Activated T-cell treated with anti-CD3 and anti-CD28 coated beads, Interleukin-2, amount 50 U/mL, for 4 hours (primary cell): Measurements from ENCODE around the gene EVI5. TPM values are rescaled to one million over a fixed set of nuclear protein-coding genes. Genes with fewer than 3 reads are reported as not detected.

ENCODE experiments used
- ATAC-seq, 2 donors: fragments of 200-7000 bp; cut with Tn5 transposase; one replicate each; pipeline ENCODE4 v1.10.0; 2021
- DNase-seq: peaks from one replicate; pipeline ENCODE4 v3.0.0-alpha.2; 2020
- H3K27me3 Mint-ChIP-seq: one replicate; pipeline ENCODE4 v1.8.0; 2021; ENCODE audit warnings: low read depth, mixed read lengths
- H3K36me3 Mint-ChIP-seq: one replicate; pipeline ENCODE4 v1.8.0; 2022; ENCODE audit warnings: mixed read lengths; ENCODE audit not compliant: insufficient read depth
- H3K4me1 Mint-ChIP-seq: one replicate; pipeline ENCODE4 v1.8.0; 2021; ENCODE audit warnings: low read depth, mixed read lengths
- H3K4me3 Mint-ChIP-seq: one replicate; pipeline ENCODE4 v1.8.0; 2021; ENCODE audit warnings: mild to moderate bottlenecking, moderate library complexity, mixed read lengths
- H3K9me3 Mint-ChIP-seq: one replicate; pipeline ENCODE4 v1.8.0; 2021; ENCODE audit warnings: mixed read lengths
- total RNA-seq, 3 donors: library from RNA; stranded (reverse); gene quantifications; one replicate each; pipeline ENCODE4 v1.2.1, GENCODE V29; 2021

The EVI5 gene
- total RNA-seq, 3 donors from 2014 or later: 28.7 to 32.9 (median 29.8) TPM

DNA sequence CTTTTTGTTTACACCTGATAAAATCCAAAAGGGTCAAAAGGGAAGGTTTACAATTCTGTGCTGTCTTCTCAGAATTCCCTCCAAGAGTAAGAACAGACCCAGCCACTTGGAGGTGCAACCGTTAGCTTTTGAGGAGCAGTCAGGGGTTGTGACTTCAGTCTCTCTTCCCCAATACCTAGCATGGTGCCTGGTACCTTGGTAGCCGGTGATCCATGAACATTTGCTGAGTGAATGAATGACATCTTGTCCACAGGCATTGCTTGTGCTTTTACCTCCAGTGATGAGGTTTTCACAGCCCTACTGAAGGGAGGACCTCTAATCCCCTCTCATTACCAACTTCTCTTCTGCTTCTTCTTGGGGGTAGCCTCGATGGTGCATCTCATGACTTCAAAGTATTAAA lies 309.9 kb downstream of the EVI5 start:
- Mint-ChIP-seq H3K4me1 (peaks cover 80% of the 10 kb centered on the region), H3K27me3 (no peaks in the 10 kb centered on the region), H3K9me3 (no peaks in the 10 kb centered on the region), H3K4me3 (peak overlapping the region; percentile 24), H3K36me3 (peaks cover 69% of the 10 kb centered on the region)
- DNase-seq (no peak), ATAC-seq (no peak)

DNA sequence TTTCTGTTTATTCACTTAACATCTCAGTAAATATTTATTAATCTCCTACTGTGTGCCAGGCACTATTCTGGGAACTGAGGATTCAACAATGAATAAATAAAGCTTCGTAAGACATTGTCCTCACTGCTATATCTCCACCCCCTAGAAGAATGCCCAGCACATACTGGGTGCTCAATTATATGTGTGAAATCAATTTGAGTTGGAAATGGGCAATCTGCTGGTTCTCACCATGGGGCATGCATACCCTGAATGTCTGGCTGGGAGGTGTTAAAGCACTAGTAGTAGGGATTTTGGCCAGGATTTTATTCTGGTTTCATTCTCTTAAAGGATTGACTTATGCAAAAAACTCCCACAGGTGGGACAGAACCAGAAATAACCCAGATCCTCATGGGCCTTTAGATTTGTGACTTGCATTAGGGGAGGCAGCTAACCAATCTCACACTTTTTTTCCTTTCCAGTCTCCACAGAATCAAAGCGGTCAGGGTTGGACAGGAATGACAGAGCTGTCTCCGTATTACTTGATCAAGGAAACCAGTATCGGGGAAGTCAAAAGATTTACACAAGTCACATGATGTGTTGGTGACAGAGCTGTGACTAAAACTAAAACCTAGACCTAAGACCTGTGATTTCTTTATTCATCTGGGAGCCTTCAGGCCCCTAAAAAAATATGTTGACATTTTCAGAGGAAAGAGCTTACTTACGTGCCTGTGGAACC lies 311.0 kb downstream of the EVI5 start:
- H3K9me3 Mint-ChIP-seq: no peaks in the 10 kb centered on the region
- peaks cover 69% of the 10 kb centered on the region for H3K4me1 Mint-ChIP-seq
- ATAC-seq (peak; percentile 68 to 71), DNase-seq (no peak)
- H3K4me3 Mint-ChIP-seq: peak overlapping the region; percentile 24
- peaks cover 64% of the 10 kb centered on the region for H3K36me3 Mint-ChIP-seq
- no peaks in the 10 kb centered on the region for H3K27me3 Mint-ChIP-seq

GRCh38 chr1:92470216-92470615 lies 314.7 kb downstream of the EVI5 start:
- no peak overlapping the region for H3K4me3 Mint-ChIP-seq
- no peaks in the 10 kb centered on the region for H3K9me3 Mint-ChIP-seq
- no peak for DNase-seq
- no peak for ATAC-seq
- peaks cover 37% of the 10 kb centered on the region for H3K36me3 Mint-ChIP-seq
- no peaks in the 10 kb centered on the region for H3K27me3 Mint-ChIP-seq
- H3K4me1 Mint-ChIP-seq: peaks cover 48% of the 10 kb centered on the region

DNA sequence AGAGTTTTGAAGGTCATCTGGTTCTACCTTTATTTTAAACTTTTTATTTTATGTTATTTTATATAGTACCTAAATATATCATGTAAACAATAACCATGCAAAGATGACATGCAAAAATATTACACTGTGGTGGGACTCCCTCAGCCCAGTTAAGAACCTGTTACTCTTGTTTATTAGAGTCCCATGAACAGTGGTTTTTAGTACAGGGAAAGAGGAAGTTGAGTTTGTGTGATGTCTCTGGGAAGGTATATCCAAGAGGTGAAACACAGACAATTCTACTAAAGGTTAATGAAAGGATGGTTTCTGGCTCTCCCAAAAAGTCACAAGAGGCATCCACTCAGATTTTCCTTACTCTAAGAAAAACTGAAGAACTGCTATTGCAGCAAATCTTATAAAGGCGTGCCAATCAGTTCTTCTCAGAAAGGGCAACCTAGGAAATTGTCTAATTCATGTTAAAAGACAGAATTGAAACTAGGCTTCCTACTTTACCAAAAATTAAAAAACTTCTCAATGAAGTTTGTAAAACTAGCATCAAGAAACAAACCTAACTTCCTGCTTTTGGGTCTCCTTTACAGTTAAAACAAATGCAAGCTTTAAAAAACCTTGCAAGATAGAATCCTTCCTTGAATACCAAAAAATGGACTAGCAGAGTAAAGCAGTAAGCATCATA lies 318.1 kb downstream of the EVI5 start:
- H3K9me3 Mint-ChIP-seq: no peaks in the 10 kb centered on the region
- ATAC-seq (no peak), DNase-seq (no peak)
- H3K4me1 Mint-ChIP-seq: peaks cover 42% of the 10 kb centered on the region
- H3K27me3 Mint-ChIP-seq: no peaks in the 10 kb centered on the region
- H3K36me3 Mint-ChIP-seq: peaks cover 18% of the 10 kb centered on the region
- no peak overlapping the region for H3K4me3 Mint-ChIP-seq

- Mint-ChIP-seq H3K27me3 (no peaks in the 10 kb centered on the region), H3K9me3 (no peaks in the 10 kb centered on the region), H3K4me3 (no peak overlapping the region), H3K4me1 (peaks cover 42% of the 10 kb centered on the region), H3K36me3 (peaks cover 11% of the 10 kb centered on the region)
- peak; percentile 22 to 24 for ATAC-seq
- no peak for DNase-seq
Observed at GRCh38 chr1:92465256-92465647, 319.7 kb downstream of the EVI5 start.

GRCh38 chr1:92464588-92465255 lies 320.2 kb downstream of the EVI5 start:
- Mint-ChIP-seq H3K4me3 (no peak overlapping the region), H3K4me1 (peaks cover 45% of the 10 kb centered on the region), H3K27me3 (no peaks in the 10 kb centered on the region), H3K9me3 (no peaks in the 10 kb centered on the region), H3K36me3 (peaks cover 7% of the 10 kb centered on the region)
- peak; percentile 38 to 45 for ATAC-seq
- DNase-seq: no peak

DNA sequence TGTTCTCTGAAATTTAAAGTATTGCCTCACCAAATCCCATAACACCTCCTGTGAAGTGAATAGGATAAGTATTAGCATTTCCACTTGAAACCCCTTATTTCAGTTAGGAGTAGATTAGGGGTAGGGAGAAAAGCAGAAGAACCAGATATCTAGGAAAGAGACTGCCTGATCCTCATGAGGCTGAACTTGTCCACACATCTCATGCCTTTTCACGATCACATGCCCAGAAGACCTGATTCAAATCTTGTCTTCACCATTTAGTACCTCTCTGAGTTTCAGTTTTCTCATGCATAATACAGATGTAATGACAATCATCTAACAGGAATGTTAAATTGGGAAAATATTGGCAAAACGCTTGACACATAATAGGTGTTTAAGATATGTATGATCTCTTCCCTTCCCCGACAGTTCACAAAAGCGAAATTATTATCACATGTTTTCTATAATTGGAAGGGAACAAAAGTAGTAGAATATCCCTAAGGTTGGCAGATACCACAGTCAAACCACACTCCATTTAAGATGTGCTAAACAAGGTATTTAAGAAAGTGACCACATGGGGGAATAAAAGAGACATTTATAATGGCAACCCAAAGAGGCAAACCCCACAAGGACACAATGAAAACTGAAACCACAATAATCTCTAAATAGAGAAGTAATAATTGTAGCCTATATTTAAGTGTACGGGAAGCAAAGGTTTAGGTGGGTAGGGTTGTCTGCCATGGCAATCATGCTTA lies 323.4 kb downstream of the EVI5 start:
- ATAC-seq (no peak), DNase-seq (no peak)
- Mint-ChIP-seq H3K4me1 (peaks cover 44% of the 10 kb centered on the region), H3K36me3 (peaks cover 3% of the 10 kb centered on the region), H3K9me3 (no peaks in the 10 kb centered on the region), H3K4me3 (no peak overlapping the region), H3K27me3 (no peaks in the 10 kb centered on the region)

DNA sequence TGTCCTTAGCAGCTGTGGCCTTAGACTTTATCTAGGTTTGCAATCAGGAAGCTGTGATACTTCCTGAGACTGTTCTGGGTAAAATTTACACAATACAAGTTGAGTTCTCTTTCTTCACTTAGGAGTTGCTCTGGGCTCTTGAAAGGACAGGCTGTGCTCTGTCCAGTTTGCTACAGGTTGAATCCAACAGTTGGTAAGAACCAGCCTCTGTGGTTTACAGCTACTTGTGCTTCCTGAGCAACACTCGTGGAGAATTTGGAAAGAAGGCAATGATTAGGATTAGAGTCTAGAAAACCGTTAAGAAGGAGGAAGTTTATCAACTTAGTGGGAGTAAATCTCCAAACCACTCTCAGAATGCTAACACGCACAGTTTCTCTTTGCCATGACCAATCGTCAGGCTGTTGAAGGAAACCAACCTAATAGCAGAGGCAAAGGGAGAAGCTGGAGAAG lies 325.0 kb downstream of the EVI5 start:
- Mint-ChIP-seq H3K27me3 (no peaks in the 10 kb centered on the region), H3K9me3 (no peaks in the 10 kb centered on the region), H3K36me3 (peaks cover 1% of the 10 kb centered on the region), H3K4me1 (peaks cover 31% of the 10 kb centered on the region), H3K4me3 (no peak overlapping the region)
- no peak for DNase-seq
- no peak for ATAC-seq

Other genes starting within 250 kb of the EVI5 start
- gene RPL5, start 46.9 kb upstream of the EVI5 start, total RNA-seq: 1,000 to 10,000 TPM; 1,884 to 1,929 (median 1,900) TPM
- gene DIPK1A, start 176.4 kb upstream of the EVI5 start, total RNA-seq: 1 to 10 TPM; 3.6 to 5.3 (median 4.2) TPM